Measurements from ENCODE around the gene SLC44A4. TPM values are rescaled to one million over a fixed set of nuclear protein-coding genes. Genes with fewer than 3 reads are reported as not detected.
A peak's percentile ranks its signal among the peaks of the same experiment; 100 is the strongest.

SLC44A4 gene
- polyA plus RNA-seq, 5 donors, result 10.2 to 24.4 (median 19.1) TPM

- peak; percentile 98 for DNase-seq
Observed at GRCh38 chr6:31901953-31902643, 23.3 kb upstream of the SLC44A4 start, which contains the start of gene ZBTB12. Gene ZBTB12, minus strand, starts transcription at chr6:31902086. Its CDS starts 781 bp downstream, at chr6:31901305.

- peak in 1 of 2 donors; percentile 38 for DNase-seq
Observed at GRCh38 chr6:31901415-31901952, 22.7 kb upstream of the SLC44A4 start.

- DNase-seq, result no peak
Observed at GRCh38 chr6:31900917-31901414, 22.2 kb upstream of the SLC44A4 start.

- no peak for DNase-seq
Observed at GRCh38 chr6:31899882-31900722, 21.3 kb upstream of the SLC44A4 start.

- DNase-seq, result no peak
Observed at GRCh38 chr6:31899215-31899614, 20.4 kb upstream of the SLC44A4 start.

- DNase-seq, result peak in 1 of 2 donors; percentile 24
Observed at GRCh38 chr6:31898383-31899011, 19.7 kb upstream of the SLC44A4 start.

GRCh38 chr6:31897612-31898382, 19.0 kb upstream of the SLC44A4 start, which contains the start of gene EHMT2:
Gene EHMT2, minus strand, starts transcription at chr6:31897698. Its CDS starts 21 bp downstream, at chr6:31897677.
- DNase-seq, result peak; percentile 83 to 85

- peak in 1 of 2 donors; percentile 15 for DNase-seq
Observed at GRCh38 chr6:31896856-31897611, 18.2 kb upstream of the SLC44A4 start.

- DNase-seq, result no peak
Observed at GRCh38 chr6:31896493-31896855, 17.7 kb upstream of the SLC44A4 start.

GRCh38 chr6:31892821-31893220, 14.0 kb upstream of the SLC44A4 start:
- no peak for DNase-seq

- no peak for DNase-seq
Observed at GRCh38 chr6:31889331-31889972, 10.7 kb upstream of the SLC44A4 start.

GRCh38 chr6:31888276-31889258, 9.8 kb upstream of the SLC44A4 start:
- DNase-seq, result no peak

- no peak for DNase-seq
Observed at GRCh38 chr6:31887173-31888007, 8.6 kb upstream of the SLC44A4 start.

- DNase-seq, result no peak
Observed at GRCh38 chr6:31886541-31886991, 7.8 kb upstream of the SLC44A4 start.

GRCh38 chr6:31884528-31885035, 5.8 kb upstream of the SLC44A4 start:
- no peak for DNase-seq

GRCh38 chr6:31883676-31884075, 4.9 kb upstream of the SLC44A4 start:
- no peak for DNase-seq

- no peak for DNase-seq
Observed at GRCh38 chr6:31882344-31882743, 3.5 kb upstream of the SLC44A4 start.
